GM21619 (cell line): Measurements from ENCODE around the gene WWOX.

Experiments
- ATAC-seq: cut with Tn5 transposase; IDR thresholded peaks from one replicate; pipeline ENCODE4 v1.9.1; 2021; ENCODE audit not compliant: unreplicated experiment

WWOX gene

DNA sequence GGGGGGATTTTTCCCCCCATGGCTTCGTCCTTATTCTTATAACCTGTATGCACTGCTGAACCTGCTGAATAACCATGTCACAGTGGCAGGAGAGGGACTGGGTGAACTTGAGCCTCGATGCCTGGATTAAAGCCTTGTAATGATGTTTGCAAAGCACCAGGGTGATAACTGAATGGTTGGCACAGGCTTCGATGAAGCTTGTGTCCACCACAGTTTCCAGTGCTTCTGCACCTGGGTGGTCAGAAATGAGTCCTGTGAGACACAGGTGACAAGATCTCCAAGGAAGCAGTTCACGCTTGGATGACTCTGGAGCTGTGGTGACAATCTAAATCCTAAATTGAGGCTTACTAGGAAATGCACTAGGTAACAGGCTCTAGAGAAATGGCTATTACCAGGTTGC, 771.8 kb downstream of the WWOX start:
- ATAC-seq = no peak

DNA sequence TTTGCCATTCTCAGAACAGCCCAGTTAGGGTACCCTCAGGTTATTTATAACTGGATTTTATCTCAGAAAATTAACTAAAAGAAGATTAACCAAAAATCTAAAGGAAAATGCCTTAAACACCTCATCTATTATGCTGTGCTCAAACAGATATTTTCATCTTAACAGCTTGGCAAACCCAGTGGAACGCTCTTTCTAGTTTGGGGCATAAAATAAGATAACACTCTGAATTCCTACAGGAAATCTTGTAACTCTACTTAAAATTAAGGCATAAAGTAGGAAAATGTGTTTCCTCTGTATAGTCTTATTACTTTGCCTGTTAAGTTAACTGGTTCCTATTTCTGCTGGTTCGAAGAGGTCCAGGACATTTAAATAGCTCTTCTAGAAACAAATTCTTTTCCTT, 777.2 kb downstream of the WWOX start:
- ATAC-seq = no peak

DNA sequence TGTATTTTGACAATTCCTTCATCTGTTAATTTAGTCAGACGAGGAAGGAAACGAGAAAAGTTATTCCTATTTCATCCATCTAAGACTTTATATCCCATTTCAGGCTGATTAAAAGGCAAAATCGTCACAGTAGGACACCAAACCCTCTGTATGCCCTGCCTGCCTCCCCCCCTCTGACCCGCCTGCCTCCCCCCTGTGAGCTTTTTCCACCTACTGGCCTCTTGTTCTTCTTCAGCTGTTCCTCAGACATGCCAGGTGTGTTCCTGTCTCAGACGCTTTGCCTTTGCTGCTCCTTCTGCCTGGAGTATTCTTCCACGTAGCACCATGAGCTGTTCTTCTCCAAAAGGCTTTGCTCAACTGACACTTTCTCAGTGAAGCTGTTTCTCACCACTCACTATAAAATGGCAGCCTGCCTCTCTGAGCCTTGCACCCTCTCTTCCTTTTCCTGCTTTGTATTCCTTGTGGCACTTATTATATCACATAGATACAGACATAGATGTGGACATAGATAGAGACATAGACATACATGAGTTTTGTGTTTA, 777.7 kb downstream of the WWOX start:
- ATAC-seq = no peak

DNA sequence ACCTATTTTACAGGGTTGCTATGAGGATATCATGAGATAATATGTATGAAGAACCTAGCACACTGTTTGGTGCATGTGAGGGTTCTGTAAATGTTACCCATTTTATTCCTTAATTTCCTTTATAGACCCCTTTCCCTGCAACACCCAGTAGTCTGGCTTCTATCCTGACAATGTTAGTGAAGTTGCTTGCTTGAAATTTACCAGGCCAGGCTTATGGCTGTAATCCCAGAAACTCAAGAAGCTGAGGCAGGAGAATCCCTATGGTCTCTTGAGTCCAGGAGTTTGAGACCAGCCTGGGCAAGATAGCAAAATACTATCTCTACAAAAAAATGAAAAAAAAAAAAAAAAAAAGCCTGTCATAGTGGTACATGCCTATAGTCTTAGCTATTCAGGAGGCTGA, 779.1 kb downstream of the WWOX start:
- no peak for ATAC-seq

DNA sequence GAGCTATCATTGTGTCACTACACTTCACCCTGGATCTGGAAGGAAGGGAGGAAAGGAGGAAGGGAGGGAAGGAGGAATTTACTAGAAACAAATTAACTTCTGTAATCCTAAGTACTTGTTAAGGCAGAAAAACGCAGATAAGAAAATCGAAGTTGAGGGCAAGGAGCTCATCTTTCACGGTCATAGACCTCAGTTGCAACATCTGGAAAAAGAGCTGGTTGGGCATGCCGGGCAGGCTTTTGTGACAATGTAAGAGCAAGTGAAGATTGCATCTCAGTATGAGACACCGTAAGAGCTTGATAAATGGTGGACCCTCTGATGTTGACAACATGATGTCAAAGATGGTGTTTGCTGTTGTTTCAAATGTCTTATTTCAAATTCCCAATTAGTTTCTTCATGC, 779.6 kb downstream of the WWOX start:
- no peak for ATAC-seq

DNA sequence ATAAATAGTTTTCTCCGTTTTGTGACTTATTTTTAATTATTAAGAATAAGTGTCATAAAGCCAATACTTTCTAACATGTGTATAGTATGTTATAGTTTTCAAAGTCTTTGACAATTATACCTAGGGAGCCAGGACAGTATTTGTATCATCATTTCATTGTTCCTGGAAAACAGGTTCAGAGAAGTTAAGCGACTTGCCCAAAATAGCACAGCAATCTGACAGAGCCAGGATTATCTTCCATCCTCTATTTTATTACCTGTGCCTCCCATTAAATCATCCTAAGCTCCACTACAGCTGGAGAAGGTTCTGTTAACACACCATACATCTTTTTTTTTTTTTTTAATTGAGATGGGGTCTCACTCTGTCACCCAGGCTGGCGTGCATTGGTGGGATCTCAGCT, 782.7 kb downstream of the WWOX start:
- ATAC-seq = no peak

DNA sequence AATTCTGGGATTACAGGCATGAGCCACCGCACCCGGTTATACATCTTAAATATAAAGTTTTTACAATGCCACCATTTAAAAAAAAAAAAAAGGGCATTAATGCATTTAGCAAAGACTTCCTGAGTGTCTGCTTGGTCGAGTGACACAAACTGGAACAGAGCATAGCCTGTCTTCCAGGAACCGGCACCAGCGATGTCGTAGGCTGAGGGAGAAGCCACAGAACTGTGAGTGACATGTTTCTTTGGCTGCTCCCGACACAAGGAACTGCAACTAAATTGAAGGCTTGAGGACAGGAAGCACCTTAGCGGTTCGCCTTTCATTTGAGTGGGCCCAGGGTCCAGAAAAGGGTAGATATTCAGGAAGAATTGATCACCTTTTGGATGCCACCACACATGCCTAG, 783.3 kb downstream of the WWOX start:
- ATAC-seq = no peak

DNA sequence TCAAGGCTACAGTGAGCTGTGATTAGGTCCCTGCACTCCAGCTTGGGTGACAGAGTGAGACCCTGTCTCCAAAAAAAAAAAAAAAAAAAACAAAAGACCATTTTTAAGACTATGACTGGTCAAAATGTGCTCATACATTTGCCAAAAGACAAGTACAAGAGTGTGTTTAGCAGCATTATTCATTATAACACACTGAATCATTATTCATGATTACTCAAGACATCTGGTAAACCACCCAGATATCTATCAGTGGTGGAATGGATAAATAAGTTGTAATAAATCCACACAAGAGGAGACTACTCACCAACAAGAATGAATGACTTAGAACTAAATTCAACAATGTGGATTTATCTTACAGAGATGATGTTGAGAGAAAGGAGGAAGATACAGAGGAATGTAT, 784.8 kb downstream of the WWOX start:
- ATAC-seq = no peak

DNA sequence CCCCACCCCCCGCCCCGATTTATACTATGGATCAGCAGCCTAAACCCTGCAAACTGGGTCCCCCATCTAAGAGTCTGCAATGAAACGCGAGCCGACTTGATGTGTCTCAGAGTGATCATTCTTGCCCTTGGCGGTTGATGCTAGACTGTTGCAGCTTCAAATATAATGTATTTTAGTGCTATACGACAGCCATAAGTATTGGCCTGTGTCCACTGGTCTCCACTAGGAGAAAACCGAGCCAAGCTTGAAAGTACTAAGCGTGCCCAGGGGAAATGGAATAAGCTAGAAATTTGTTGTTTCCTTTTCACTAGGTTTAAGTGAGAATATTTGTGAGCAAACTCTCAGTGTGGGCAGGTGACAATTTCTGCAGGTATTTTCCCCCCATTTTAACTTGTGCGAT, 789.9 kb downstream of the WWOX start:
- no peak for ATAC-seq

DNA sequence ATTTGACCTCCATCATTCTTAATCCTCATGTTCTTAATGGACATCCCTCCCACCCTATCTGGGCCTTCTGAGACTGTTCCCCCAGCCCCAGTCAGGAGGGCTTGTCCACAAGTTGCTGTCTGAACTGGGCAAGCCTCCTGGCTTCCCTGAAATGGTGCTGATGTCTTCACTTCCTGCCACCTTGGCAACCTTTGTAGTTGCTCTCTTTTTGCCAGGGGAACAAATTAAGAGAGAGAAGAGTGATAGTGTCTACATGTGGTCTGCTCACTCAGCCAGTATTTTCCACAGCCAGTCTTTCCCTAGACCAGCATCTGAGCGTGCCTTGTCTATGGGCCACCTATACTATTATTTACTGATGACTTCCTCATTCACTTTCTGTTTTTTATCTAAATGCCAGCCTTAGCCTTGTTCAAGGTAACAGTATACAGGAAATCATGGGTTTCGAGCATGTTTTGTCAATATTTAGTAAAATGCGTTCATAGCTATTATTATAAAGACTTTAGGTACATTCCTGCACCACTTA, 791.0 kb downstream of the WWOX start:
- no peak for ATAC-seq

DNA sequence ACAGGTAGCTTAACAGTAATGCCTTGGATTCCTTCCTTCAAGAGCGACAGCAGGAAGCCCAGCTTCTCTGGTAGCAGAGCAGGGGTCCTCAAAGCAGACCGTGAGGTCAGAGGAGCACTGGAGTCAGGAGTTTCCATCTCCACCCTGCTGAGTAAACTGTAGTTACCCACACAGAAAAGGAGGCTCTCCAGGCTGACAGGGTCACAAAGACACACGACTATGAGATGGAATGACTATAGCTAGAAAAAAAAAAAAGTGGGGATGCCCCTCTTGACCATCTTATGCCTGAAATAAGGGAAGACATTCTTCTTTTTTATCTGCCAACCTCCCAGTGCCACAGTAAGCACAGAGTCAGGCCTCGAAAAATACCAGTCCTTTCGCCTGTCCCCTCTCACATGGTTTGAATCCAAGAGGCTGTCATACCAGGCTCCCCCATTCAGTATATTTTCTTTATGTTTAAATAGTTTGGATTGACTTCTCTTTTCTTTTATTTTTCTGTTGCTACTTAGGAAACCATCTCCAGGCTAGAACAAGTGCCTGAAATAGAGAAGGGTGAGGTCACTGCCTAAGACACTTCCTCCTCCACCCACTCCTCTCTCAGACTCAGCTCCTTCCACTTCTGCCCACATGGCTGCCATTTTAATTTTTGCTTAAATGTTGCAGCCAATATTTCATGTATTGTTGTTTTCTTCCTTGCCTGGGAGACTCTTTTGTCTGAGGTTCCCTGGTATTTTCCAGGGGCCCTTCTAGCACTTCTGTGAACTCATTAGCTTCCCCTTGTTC, 793.7 kb downstream of the WWOX start:
- no peak for ATAC-seq

DNA sequence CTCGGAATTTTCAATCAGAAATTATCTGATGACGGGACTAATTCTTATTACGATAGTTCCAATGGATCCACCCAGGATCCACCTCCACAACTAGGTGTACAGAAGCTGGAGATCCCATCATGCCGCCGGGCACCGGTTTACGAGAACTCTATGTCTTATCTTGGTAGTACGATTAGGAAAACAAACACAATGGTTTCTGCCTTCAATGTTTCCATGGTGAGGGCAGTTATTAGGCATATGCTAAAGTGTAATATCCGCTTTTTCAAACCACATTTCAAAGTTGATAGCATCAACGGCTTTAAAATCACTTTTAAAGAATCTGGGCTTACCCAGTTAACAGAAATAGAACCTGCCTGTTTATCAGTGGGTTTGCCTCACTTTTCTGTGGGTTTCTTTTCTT, 795.4 kb downstream of the WWOX start:
- no peak for ATAC-seq

DNA sequence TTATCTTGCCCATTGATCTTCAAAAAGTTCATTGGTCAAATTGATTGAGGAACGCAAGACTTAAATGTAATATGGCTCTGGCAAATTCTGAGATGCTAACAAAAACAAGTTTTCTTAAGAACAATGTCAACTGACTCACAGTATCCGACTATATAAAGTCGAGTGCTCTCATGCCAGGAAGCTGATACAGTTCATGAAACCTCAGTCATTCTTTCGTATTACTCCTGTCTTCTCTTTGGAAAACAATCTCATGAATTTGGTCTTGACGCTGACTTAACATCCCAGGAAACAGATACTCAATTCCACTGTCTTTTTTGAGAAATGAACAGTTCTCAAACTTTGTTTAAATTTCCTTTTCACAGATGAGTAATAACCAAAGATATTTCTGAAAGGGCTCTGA, 796.2 kb downstream of the WWOX start:
- no peak for ATAC-seq

DNA sequence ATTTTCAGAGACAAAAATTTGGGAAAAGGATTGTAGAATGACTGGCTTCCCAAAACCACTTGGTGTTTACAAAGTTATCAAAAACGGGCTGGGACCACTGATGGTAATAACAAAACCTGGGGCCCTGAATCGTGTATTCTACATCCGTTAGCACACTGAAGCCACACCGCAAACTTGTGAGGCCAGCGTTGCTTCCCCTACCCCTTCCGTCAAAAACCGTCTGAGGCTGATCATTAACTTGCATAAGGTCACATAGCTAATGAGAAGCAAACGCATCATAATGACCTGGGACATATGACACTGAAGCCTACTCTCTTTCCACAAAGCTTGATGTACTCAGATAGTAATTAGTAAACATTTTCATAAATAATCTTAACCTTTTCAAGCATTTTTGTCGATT, 796.8 kb downstream of the WWOX start:
- no peak for ATAC-seq

DNA sequence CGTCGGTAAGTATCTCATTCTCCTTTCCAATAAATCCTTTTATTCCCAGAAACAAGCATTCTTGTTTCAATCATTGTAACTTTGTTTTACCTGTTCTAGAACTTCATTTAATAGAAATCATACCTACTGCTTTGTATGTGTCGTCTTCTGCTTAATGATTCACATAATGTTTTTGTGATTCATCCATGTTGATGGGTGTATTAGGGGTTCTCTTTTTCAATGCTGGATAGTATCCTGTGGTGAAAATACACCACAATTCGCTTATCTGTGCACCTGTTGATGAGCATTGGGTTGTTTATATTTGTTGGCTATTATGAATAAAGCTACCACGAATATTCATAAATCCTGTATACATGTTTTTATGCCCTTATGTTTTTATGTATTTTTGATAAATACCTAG, 797.8 kb downstream of the WWOX start:
- no peak for ATAC-seq

DNA sequence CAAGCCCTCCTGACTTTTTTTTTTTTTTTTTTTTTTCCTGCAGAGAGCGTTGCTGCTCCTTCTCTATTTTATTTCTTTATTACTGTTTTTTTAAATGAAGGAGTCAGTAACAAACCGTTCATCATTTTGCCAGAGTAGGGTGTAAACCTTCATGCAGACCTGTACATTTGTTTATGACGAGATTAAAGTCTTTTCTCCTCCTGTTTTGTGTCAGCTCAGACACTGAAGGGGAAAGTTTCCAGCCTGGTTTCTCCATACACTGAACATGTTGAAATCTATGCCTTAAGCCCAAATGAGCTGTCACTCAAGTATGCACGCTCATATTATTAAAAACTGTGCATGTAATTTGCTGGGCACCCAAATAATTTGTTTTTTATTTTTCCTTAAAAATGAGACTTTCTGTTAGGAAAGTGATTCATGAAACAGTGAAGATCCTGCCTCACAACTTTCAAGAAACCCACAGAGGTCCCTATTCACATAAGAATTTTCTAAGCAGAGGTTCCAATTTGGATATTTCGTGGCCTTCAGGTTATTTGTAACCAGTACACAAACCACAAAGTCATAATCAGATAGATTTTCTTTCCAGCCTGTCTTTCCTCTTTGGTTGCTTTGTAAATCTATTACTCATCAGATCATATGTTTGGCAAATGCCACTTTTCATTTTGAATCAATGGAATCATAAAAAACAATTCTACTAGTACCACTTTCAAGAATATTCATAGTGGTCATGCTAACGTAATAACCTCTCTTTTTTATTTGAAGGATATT, 800.8 kb downstream of the WWOX start:
- ATAC-seq = no peak

DNA sequence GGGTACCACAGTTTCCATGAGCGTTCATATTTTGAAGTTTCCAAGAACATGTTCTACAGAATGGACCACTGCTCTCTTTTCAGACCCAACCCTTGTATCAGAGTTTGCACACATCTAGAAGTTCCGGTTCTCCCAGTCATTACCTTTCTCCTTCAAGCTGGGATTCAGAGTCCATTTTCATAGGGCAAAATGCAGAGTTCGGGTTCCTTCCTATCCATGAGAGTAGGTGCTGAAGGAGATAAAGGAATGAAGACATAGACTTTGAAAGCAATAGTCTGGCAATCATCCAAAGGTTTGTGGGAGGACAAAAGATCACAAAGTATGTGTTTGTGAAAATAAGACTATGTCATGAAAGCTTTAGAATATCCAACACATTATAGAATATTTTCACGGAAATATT, 801.5 kb downstream of the WWOX start:
- ATAC-seq = no peak

DNA sequence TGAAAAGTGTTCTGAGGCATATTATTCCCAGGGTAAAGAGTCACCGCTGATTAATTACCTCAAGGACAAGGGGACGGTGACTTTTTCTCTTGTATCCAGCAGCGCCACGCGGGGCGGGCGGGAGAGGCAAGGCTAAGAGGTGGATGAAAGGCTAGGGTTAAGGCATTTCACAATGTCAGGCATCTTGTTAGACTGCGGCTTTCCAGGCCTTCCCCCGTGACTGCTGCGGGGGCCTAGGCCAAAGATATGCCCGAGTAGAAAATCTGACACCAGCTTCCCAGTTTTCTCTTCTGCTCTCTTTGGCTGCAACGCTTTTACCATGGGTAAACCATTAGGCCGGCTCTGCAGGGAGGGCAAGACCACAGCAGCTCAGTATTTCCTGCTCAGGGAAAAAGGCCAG, 802.9 kb downstream of the WWOX start:
- no peak for ATAC-seq

DNA sequence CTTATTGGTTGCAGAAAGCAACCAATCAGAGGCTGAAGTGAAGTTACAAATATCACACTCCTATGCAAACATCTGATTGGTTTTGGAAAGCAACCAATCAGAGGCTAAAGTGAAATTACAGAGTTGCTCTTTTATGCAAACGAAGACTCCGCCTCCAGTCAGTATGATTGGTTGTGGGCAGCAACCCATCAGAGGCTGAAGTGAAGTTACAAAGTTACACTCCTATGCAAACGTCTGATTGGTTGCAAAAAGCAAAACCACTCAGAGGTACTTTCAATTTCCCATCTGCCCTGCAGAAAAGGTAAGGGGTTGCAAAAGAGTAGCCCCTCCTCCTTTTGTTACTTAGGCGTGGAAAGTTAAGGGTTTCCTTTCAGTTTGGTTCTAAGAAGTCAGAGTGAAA, 803.8 kb downstream of the WWOX start:
- no peak for ATAC-seq

DNA sequence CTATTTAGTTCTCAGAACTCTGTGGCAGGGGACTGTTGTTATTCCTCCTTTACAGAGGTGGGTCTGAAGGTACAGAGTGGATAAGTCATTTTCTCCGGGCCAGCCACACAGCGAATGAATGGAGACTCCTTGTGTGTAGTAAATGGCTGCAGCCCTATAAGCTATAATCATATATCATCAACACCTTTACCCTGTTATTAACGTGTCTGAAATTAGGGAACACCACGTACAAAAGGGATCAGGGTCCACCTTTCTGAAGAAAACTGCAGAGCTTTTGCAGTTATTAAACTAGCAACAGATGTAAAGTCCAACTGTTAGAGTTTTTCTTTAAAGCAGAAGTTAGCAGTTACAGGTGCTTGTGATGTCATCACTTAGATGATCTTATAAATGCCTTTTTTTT, 804.4 kb downstream of the WWOX start:
- no peak for ATAC-seq

DNA sequence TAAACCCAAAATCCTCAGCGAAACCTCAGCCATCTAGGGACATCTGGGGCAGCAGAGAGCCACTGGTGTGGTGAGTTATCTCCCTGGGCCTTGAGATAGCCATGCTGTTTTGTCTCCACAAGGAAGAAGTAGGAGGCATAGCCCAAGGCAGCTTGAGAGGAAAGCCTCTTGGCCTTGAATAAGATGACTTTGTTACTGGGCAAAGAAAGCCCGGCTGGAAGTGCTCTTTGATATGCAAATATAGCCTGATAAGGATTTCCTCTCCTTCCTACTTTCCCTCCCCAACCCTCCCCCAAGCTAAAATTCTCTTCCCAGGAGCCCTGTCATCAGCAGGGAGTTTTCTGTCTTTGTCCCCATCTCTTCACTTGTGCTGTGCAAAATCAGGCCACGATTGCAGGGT, 806.7 kb downstream of the WWOX start:
- no peak for ATAC-seq

DNA sequence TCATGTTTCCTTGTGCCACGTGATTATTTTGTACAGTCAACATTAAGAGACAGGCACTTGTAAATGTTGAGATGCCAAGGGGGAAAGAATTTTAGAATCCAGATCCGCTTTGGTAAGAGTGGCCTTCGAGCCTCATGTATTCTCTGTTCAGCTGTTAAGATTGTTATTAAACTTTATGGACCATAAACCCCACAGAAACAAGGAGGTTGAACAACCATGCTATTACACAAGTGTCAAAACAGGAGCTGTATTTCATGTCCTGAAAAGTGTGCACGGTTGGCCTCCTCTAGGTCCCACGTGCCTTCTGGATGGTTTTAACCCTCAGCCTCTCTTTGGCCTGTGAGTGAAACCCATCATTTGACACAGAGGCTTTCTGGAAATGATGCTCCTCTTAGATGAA, 809.8 kb downstream of the WWOX start:
- ATAC-seq = no peak
